Caco-2 (cell line): ENCODE data around the gene ARHGAP25. TPM values are rescaled to one million over a fixed set of nuclear protein-coding genes. Genes with fewer than 3 reads are reported as not detected.

Source experiments
- BruUV-seq: library from RNA; stranded (reverse); fragments of 400-500 nt; replicated peaks from 2 replicates; lab custom pipeline; 2021; lab: Mats Ljungman, UMichigan
- CTCF ChIA-PET: fragments of 300-600 bp; sonication (Branson Sonifier 250); formaldehyde crosslinking; loops from one replicate; lab custom pipeline; 2022; ENCODE audit warnings: antibody characterized with exemption; lab: Charles Lee
- POLR2A ChIA-PET: fragments of 300-600 bp; sonication (Branson Sonifier 250); formaldehyde crosslinking; loops from one replicate; lab custom pipeline; 2022; ENCODE audit warnings: antibody characterized with exemption; lab: Charles Lee
- DNase-seq, 2 experiments: peaks; one replicate each; pipeline versions ENCODE4 v3.0.0 to v3.0.0-alpha.2; 2020 to 2022
- H3K27me3 ChIP-seq: replicated peaks from 2 replicates; pipeline ENCODE4 v1.6.0; 2011; ENCODE audit warnings: low read length; ENCODE audit not compliant: control insufficient read depth, insufficient read depth
- H3K36me3 ChIP-seq: 2 replicates; pipeline ENCODE4 v1.5.1; 2011; ENCODE audit warnings: low read length; ENCODE audit not compliant: control insufficient read depth, insufficient read depth
- H3K4me1 ChIP-seq: fragments of 250-450 bp; sonication (Bioruptor Pico); 2 replicates; pipeline ENCODE4 v1.5.1; 2020; ENCODE audit warnings: mild to moderate bottlenecking
- H3K4me3 ChIP-seq: 2 replicates; pipeline ENCODE4 v1.5.1; 2011; ENCODE audit warnings: low read depth, mild to moderate bottlenecking, control low read depth, low read length
- H3K9me3 ChIP-seq: fragments of 250-450 bp; sonication (Bioruptor Pico); 2 replicates; pipeline ENCODE4 v1.5.1; 2020; ENCODE audit warnings: mild to moderate bottlenecking, moderate library complexity
- H3K27ac Mint-ChIP-seq: one replicate; pipeline ENCODE4 v1.8.0; 2022; ENCODE audit warnings: mixed read lengths; ENCODE audit not compliant: unreplicated experiment
- H3K27me3 Mint-ChIP-seq: one replicate; pipeline ENCODE4 v1.8.0; 2022; ENCODE audit warnings: mixed read lengths; ENCODE audit not compliant: insufficient read depth, unreplicated experiment
- H3K36me3 Mint-ChIP-seq: one replicate; pipeline ENCODE4 v1.8.0; 2022; ENCODE audit warnings: mild to moderate bottlenecking, mixed read lengths; ENCODE audit not compliant: insufficient read depth, unreplicated experiment
- H3K4me1 Mint-ChIP-seq: one replicate; pipeline ENCODE4 v1.8.0; 2022; ENCODE audit warnings: low read depth, mixed read lengths; ENCODE audit not compliant: unreplicated experiment
- H3K4me3 Mint-ChIP-seq: one replicate; pipeline ENCODE4 v1.8.0; 2022; ENCODE audit warnings: mild to moderate bottlenecking, moderate library complexity, mixed read lengths; ENCODE audit not compliant: unreplicated experiment
- H3K9me3 Mint-ChIP-seq: one replicate; pipeline ENCODE4 v1.8.0; 2022; ENCODE audit warnings: mixed read lengths; ENCODE audit not compliant: unreplicated experiment
- intact Hi-C: fragments of 100-400 bp; cut with micrococcal nuclease; formaldehyde crosslinking; loops from one replicate; pipeline ENCODE4 v1.10.0; 2022; ENCODE audit not compliant: unreplicated experiment
- total RNA-seq: library from RNA; stranded (reverse); gene quantifications from 2 replicates; pipeline ENCODE4 v1.2.3, GENCODE V29; 2022
- TF ChIP-seq, protein P1 (sequence below), 2 experiments: fragments of 200-600 bp in 1 of 2; IDR thresholded peaks; 1 replicate in 1 of 2; 2 replicates in 1 of 2; pipeline versions ENCODE4 v1.5.1 to v1.8.0; 2011 to 2022; ENCODE audit warnings: antibody characterized with exemption in 1 of 2, control low read depth in 1 of 2, inconsistent platforms in 1 of 2, low read depth in 1 of 2, low read length in 1 of 2, mild to moderate bottlenecking in 1 of 2, moderate library complexity in 1 of 2; ENCODE audit not compliant: insufficient read depth in 1 of 2, severe bottlenecking in 1 of 2, unreplicated experiment in 1 of 2

The ARHGAP25 gene
- total RNA-seq, 1 experiment from 2014 or later: 0.48 TPM

DNA sequence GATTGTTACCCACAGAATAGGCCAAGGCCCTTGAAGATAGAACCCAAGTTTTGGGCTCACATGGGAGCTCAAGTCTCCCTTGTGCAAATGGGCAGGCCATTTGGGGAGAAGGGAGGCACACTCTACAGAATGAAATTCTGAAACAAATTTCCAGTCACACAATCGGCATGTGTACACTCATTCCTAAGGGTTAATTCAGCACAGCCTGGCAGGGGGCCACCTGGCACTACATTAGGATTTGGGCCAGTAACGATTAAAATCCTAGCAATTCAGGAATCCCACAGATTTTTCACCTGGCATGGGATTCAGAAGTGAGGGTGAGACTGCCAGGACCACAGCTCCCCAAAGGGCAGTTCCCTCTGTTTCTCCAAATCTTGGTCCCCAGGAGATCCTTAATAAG, 90.2 kb downstream of the ARHGAP25 start:
- H3K9me3 ChIP-seq: no peaks in the 10 kb centered on the region
- H3K4me1 Mint-ChIP-seq: peaks cover 10% of the 10 kb centered on the region
- ChIA-PET CTCF (no interaction called here), POLR2A (no interaction called here)
- no peak for DNase-seq
- peaks cover 5% of the 10 kb centered on the region; the same call in 1 of the 2 replicates for H3K4me1 ChIP-seq
- no peak overlapping the region for H3K4me3 ChIP-seq
- BruUV-seq: no TSS peak
- TF ChIP-seq, protein P1, sequence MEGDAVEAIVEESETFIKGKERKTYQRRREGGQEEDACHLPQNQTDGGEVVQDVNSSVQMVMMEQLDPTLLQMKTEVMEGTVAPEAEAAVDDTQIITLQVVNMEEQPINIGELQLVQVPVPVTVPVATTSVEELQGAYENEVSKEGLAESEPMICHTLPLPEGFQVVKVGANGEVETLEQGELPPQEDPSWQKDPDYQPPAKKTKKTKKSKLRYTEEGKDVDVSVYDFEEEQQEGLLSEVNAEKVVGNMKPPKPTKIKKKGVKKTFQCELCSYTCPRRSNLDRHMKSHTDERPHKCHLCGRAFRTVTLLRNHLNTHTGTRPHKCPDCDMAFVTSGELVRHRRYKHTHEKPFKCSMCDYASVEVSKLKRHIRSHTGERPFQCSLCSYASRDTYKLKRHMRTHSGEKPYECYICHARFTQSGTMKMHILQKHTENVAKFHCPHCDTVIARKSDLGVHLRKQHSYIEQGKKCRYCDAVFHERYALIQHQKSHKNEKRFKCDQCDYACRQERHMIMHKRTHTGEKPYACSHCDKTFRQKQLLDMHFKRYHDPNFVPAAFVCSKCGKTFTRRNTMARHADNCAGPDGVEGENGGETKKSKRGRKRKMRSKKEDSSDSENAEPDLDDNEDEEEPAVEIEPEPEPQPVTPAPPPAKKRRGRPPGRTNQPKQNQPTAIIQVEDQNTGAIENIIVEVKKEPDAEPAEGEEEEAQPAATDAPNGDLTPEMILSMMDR (IDR thresholded peaks at IDR 0.05; ENCODE audit: insufficient read depth in 1 of 2, low read depth in 1 of 2, low read length in 1 of 2, severe bottlenecking in 1 of 2, unreplicated experiment in 1 of 2): no peak
- no peaks in the 10 kb centered on the region for H3K36me3 Mint-ChIP-seq
- no peaks in the 10 kb centered on the region for H3K36me3 ChIP-seq
- peaks cover 4% of the 10 kb centered on the region for H3K27me3 Mint-ChIP-seq
- intact Hi-C loops: no loop called here
- H3K4me3 Mint-ChIP-seq: no peak overlapping the region
- H3K9me3 Mint-ChIP-seq: no peaks in the 10 kb centered on the region
- no peaks in the 10 kb centered on the region for H3K27me3 ChIP-seq
- H3K27ac Mint-ChIP-seq: no peak overlapping the region

DNA sequence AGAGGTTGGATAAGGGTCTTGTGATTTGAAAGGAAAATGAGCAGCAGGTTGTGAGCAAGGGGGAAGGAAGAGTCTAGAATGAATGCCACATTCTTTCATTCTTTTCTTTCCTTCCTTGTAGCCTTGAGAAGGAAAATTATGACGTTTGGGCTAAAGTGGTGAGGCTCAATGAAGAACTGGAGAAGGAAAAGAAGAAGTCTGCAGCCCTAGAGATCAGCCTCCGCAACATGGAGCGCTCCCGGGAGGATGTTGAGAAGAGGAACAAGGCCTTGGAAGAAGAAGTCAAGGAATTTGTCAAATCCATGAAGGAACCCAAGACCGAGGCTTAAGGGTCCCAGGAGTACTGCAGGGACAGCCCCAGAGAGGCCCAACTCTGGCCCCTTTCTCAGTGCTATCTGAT, 91.3 kb downstream of the ARHGAP25 start:
- H3K36me3 ChIP-seq: no peaks in the 10 kb centered on the region
- Mint-ChIP-seq H3K4me1 (peaks cover 10% of the 10 kb centered on the region), H3K27ac (no peak overlapping the region), H3K36me3 (no peaks in the 10 kb centered on the region), H3K9me3 (no peaks in the 10 kb centered on the region), H3K4me3 (no peak overlapping the region), H3K27me3 (peaks cover 4% of the 10 kb centered on the region)
- H3K4me3 ChIP-seq: no peak overlapping the region
- H3K4me1 ChIP-seq: peaks cover 5% of the 10 kb centered on the region; the same call in 1 of the 2 replicates
- ChIA-PET POLR2A (no interaction called here), CTCF (no interaction called here)
- no peaks in the 10 kb centered on the region for H3K9me3 ChIP-seq
- TF ChIP-seq, protein P1 (IDR thresholded peaks at IDR 0.05; ENCODE audit: insufficient read depth in 1 of 2, low read depth in 1 of 2, low read length in 1 of 2, severe bottlenecking in 1 of 2, unreplicated experiment in 1 of 2): no peak
- no peak for DNase-seq
- intact Hi-C loops: no loop called here
- no peaks in the 10 kb centered on the region for H3K27me3 ChIP-seq
- BruUV-seq: no TSS peak

DNA sequence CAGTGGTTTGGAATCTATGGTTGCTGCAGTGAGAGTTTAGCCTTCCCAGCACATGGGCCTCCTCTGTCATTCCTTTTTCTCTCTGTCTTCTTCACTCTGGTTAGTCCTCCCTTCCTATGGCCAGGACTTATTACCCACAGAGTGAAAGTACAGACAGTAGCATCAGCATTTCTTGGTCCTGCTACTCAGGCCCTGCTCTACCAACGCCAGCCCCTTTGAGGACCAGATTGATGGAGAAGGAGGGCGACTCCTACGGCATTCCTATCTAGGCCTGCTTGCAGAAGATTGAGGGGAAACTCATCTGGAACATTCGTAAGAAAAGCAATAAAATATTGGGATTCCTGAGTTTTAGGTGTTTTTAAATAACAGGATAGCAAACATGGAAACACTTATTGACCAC, 93.1 kb downstream of the ARHGAP25 start:
- no TSS peak for BruUV-seq
- H3K4me1 Mint-ChIP-seq: peaks cover 10% of the 10 kb centered on the region
- ChIA-PET CTCF (no interaction called here), POLR2A (no interaction called here)
- H3K9me3 Mint-ChIP-seq: no peaks in the 10 kb centered on the region
- H3K27me3 ChIP-seq: no peaks in the 10 kb centered on the region
- H3K36me3 ChIP-seq: no peaks in the 10 kb centered on the region
- H3K4me3 Mint-ChIP-seq: no peak overlapping the region
- H3K27me3 Mint-ChIP-seq: peaks cover 4% of the 10 kb centered on the region
- H3K4me3 ChIP-seq: no peak overlapping the region
- intact Hi-C loops: no loop called here
- H3K9me3 ChIP-seq: no peaks in the 10 kb centered on the region
- TF ChIP-seq, protein P1 (IDR thresholded peaks at IDR 0.05; ENCODE audit: insufficient read depth in 1 of 2, low read depth in 1 of 2, low read length in 1 of 2, severe bottlenecking in 1 of 2, unreplicated experiment in 1 of 2): no peak
- no peak for DNase-seq
- H3K36me3 Mint-ChIP-seq: no peaks in the 10 kb centered on the region
- H3K27ac Mint-ChIP-seq: no peak overlapping the region
- H3K4me1 ChIP-seq: peaks cover 5% of the 10 kb centered on the region; the same call in 1 of the 2 replicates
